Esophagus squamous epithelium (tissue), 5 donors: ENCODE data around the gene NLK. TPM values are rescaled to one million over a fixed set of nuclear protein-coding genes. Genes with fewer than 3 reads are reported as not detected.
"Not testable (repeated sequence)": the region's sequence is repeated elsewhere in the genome, so short reads cannot be mapped to it uniquely, and the experiment has no call there.

Experiments used
- DNase-seq: peaks from one replicate; lab custom pipeline; 2025; lab: John Stamatoyannopoulos, UW
- H3K27ac ChIP-seq, 4 donors: fragments of 200-600 bp; sonication (generic); one replicate each; pipeline ENCODE4 v1.5.1; 2016 to 2019; ENCODE audit warnings: mild to moderate bottlenecking in 1 of 4
- H3K27me3 ChIP-seq, 4 donors: fragments of 200-600 bp; sonication (generic); 1 replicate in 3 of 4; 2 replicates in 1 of 4; pipeline versions ENCODE4 v1.5.1 to v1.6.0; 2017 to 2021; ENCODE audit warnings: antibody characterized with exemption in 1 of 4
- H3K36me3 ChIP-seq, 3 donors: fragments of 200-600 bp; sonication (generic); one replicate each; pipeline ENCODE4 v1.5.1; 2016 to 2019
- H3K4me1 ChIP-seq, 3 donors: fragments of 200-600 bp; sonication (generic); one replicate each; pipeline ENCODE4 v1.5.1; 2017 to 2019
- H3K4me3 ChIP-seq, 4 donors: fragments of 200-600 bp; sonication (generic); 1 replicate in 3 of 4; 2 replicates in 1 of 4; pipeline ENCODE4 v1.5.1; 2016 to 2019; ENCODE audit warnings: mild to moderate bottlenecking in 2 of 4, moderate library complexity in 1 of 4
- H3K9me3 ChIP-seq, 3 donors: fragments of 200-600 bp; sonication (generic); one replicate each; pipeline ENCODE4 v1.5.1; 2016 to 2019
- POLR2A ChIP-seq, 4 donors: fragments of 450-650 bp; IDR thresholded peaks; one replicate each; pipeline ENCODE4 v1.6.1; 2017; ENCODE audit warnings: antibody characterized with exemption in 4 of 4, mild to moderate bottlenecking in 4 of 4, moderate library complexity in 3 of 4
- WGBS, 2 donors: methylation state at CpG; one replicate each; pipeline ENCODE4 v1.1.5; 2018; 5-methylcytosine and 5-hydroxymethylcytosine counted together
- intact Hi-C: fragments of 100-400 bp; cut with DNase I; formaldehyde crosslinking; loops from one replicate; pipeline ENCODE4 v1.15.0; 2022
- total RNA-seq, 4 donors: library from RNA; depleted of rRNA; stranded (reverse); fragments of >200 nt; gene quantifications; one replicate each; pipeline ENCODE4 v1.1.0, GENCODE V29; 2016
- TF ChIP-seq, protein P1 (sequence below), 6 experiments: fragments of 450-650 bp in 4 of 6; fragments of 200-600 bp in 2 of 6; sonication (generic) in 2 of 6; IDR thresholded peaks; one replicate each; pipeline ENCODE4 v1.5.1; 2016 to 2019; ENCODE audit warnings: antibody characterized with exemption in 6 of 6, mild to moderate bottlenecking in 4 of 6, moderate library complexity in 4 of 6
- donor health status: DM: yes; HTN: yes; CAD: no.

The NLK gene
- total RNA-seq, 4 donors from 2014 or later: 7.5 to 14.0 (median 11.4) TPM

DNA sequence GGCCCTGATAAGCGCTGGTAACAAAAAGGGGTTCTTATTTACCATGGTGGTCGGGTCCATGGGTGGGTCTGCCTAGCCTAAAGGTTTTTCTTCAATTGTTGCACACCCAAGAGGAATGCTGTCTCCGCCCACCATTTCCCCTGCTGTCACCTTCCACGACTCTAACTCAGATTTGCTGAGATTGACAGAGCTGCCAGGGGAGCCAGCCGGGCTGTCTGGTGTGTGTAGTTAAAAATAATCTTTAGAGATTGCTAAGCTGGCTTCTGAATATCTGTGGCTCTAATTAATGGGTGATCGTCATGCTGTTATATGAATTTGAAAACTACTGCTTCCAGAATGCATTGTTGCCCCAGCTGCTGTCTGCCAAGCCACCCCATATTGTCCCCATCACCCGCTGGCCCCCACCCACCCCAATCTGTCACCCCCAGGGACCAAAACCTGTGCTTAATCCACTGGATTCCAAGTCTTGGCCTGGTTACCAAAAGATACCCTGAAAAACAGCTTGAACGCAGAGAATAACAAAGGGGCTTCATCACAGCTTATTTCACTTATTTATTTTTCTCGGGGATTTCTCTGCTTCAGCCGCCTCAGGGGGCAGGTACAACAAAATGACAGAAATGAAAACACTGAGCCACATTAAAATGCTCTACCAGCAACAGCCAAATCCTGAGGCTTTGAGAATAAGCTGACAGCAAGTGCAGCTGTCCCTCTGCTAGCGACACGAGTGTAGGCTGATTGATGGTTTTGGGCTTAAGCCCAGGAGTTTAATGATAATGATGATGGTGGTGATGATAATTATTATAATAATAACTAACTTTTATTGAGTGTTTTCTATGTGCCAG lies 46.1 kb upstream of the NLK start:
- Histone ChIP-seq H3K4me1 (no peaks in the 10 kb centered on the region), H3K27me3 (peaks cover 0 to 40% (median 0%) of the 10 kb centered on the region in 4 donors), H3K9me3 (no peaks in the 10 kb centered on the region), H3K27ac (no peak overlapping the region), H3K4me3 (no peak overlapping the region), H3K36me3 (no peaks in the 10 kb centered on the region)
- no peak for DNase-seq
- intact Hi-C loops: no loop called here
- WGBS, 2 donors: 39 to 51% methylated on average over 11 to 12 of the region's 12 CpGs
- TF ChIP-seq, protein P1, sequence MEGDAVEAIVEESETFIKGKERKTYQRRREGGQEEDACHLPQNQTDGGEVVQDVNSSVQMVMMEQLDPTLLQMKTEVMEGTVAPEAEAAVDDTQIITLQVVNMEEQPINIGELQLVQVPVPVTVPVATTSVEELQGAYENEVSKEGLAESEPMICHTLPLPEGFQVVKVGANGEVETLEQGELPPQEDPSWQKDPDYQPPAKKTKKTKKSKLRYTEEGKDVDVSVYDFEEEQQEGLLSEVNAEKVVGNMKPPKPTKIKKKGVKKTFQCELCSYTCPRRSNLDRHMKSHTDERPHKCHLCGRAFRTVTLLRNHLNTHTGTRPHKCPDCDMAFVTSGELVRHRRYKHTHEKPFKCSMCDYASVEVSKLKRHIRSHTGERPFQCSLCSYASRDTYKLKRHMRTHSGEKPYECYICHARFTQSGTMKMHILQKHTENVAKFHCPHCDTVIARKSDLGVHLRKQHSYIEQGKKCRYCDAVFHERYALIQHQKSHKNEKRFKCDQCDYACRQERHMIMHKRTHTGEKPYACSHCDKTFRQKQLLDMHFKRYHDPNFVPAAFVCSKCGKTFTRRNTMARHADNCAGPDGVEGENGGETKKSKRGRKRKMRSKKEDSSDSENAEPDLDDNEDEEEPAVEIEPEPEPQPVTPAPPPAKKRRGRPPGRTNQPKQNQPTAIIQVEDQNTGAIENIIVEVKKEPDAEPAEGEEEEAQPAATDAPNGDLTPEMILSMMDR (IDR thresholded peaks at IDR 0.05): no peak
- TF ChIP-seq POLR2A (IDR thresholded peaks at IDR 0.05): no peak

GRCh38 chr17:27997044-27997401 lies 45.5 kb upstream of the NLK start:
- no peaks in the 10 kb centered on the region for H3K4me1 ChIP-seq
- H3K9me3 ChIP-seq: no peaks in the 10 kb centered on the region
- no peak overlapping the region for H3K27ac ChIP-seq
- H3K4me3 ChIP-seq: no peak overlapping the region
- DNase-seq: no peak
- intact Hi-C loops: no loop called here
- H3K36me3 ChIP-seq: no peaks in the 10 kb centered on the region
- peaks cover 0 to 40% (median 0%) of the 10 kb centered on the region in 4 donors for H3K27me3 ChIP-seq
- TF ChIP-seq, protein P1 (IDR thresholded peaks at IDR 0.05): no peak
- no peak for TF ChIP-seq POLR2A (IDR thresholded peaks at IDR 0.05)

DNA sequence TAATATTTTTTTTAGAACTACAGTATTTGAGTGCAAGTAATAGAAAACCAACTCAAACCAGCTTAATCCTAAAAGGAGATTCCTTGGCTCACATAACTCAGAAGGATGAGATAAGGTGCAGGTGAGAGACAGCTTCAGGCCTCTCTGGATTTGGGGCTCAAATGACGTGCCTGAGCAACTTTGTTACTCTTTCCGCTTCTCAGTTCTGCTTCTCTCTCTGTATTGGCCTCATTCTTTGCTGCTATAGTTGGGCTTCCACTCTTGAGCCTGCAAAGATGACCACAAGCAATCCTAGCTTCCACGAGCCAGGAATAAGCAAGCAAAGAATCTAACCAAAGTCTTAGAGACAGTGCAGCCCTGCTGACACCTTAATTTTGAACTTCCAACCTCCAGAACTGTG lies 45.0 kb upstream of the NLK start:
- no peaks in the 10 kb centered on the region for H3K4me1 ChIP-seq
- 58 to 63% methylated on average over 3 of the region's 3 CpGs for WGBS, 2 donors
- no peak overlapping the region for H3K27ac ChIP-seq
- H3K9me3 ChIP-seq: no peaks in the 10 kb centered on the region
- H3K36me3 ChIP-seq: no peaks in the 10 kb centered on the region
- H3K27me3 ChIP-seq: peaks cover 0 to 40% (median 0%) of the 10 kb centered on the region in 4 donors
- no peak overlapping the region for H3K4me3 ChIP-seq
- intact Hi-C loops: no loop called here
- DNase-seq: no peak
- TF ChIP-seq, protein P1 (IDR thresholded peaks at IDR 0.05): no peak
- no peak for TF ChIP-seq POLR2A (IDR thresholded peaks at IDR 0.05)

GRCh38 chr17:28001149-28001548 lies 41.3 kb upstream of the NLK start:
- H3K9me3 ChIP-seq: no peaks in the 10 kb centered on the region
- WGBS, 2 donors: 48 to 59% methylated on average over 3 of the region's 3 CpGs
- no peak for TF ChIP-seq POLR2A (IDR thresholded peaks at IDR 0.05)
- TF ChIP-seq, protein P1 (IDR thresholded peaks at IDR 0.05): no peak
- H3K27me3 ChIP-seq: peaks cover 0 to 16% (median 0%) of the 10 kb centered on the region in 4 donors
- no peak for DNase-seq
- no peak overlapping the region for H3K27ac ChIP-seq
- no peaks in the 10 kb centered on the region for H3K36me3 ChIP-seq
- intact Hi-C loops: no loop called here
- no peak overlapping the region for H3K4me3 ChIP-seq
- H3K4me1 ChIP-seq: no peaks in the 10 kb centered on the region

- H3K4me3 ChIP-seq: no peak overlapping the region
- WGBS, 2 donors: 60 to 71% methylated on average over 2 of the region's 2 CpGs
- H3K27ac ChIP-seq: no peak overlapping the region
- DNase-seq: no peak
- no peaks in the 10 kb centered on the region for H3K9me3 ChIP-seq
- intact Hi-C loops: no loop called here
- peaks cover 0 to 11% (median 0%) of the 10 kb centered on the region in 3 donors for H3K4me1 ChIP-seq
- TF ChIP-seq POLR2A (IDR thresholded peaks at IDR 0.05): no peak
- TF ChIP-seq, protein P1 (IDR thresholded peaks at IDR 0.05): no peak
- no peaks in the 10 kb centered on the region for H3K36me3 ChIP-seq
- peaks cover 0 to 6% (median 0%) of the 10 kb centered on the region in 4 donors for H3K27me3 ChIP-seq
Observed at GRCh38 chr17:28004344-28004743, 38.1 kb upstream of the NLK start.

DNA sequence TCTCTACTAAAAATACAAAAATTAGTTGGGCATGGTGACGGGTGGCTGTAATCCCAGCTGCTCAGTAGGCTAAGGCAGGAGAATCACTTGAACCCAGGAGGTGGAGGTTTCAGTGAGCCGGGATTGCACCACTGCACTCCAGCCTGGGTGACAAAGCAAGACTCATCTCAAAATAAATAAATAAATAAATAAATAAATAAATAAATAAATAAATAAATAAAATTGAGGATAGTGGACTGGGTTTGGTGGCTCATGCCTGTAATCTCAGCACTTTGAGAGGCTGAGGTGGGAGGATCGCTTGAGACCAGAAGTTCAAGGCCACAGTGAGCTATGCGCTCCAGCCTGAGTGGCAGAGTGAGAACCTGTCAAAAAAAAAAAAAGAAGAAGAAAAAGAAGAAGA lies 34.6 kb upstream of the NLK start:
- H3K36me3 ChIP-seq, H3K4me3 ChIP-seq, intact Hi-C loops, H3K27me3 ChIP-seq, H3K27ac ChIP-seq, H3K9me3 ChIP-seq, DNase-seq: not testable (repeated sequence)
- peaks cover 0 to 13% (median 0%) of the 10 kb centered on the region in 3 donors for H3K4me1 ChIP-seq
- 86 to 91% methylated on average over 4 of the region's 4 CpGs for WGBS, 2 donors
